Fibroblast of peridontal ligament (primary cell): ENCODE measurements around the gene PDHX.

Source experiments
- DNase-seq: peaks from one replicate; pipeline ENCODE4 v3.0.0-alpha.2; 2010; ENCODE audit errors: extremely low read depth

PDHX gene

DNA sequence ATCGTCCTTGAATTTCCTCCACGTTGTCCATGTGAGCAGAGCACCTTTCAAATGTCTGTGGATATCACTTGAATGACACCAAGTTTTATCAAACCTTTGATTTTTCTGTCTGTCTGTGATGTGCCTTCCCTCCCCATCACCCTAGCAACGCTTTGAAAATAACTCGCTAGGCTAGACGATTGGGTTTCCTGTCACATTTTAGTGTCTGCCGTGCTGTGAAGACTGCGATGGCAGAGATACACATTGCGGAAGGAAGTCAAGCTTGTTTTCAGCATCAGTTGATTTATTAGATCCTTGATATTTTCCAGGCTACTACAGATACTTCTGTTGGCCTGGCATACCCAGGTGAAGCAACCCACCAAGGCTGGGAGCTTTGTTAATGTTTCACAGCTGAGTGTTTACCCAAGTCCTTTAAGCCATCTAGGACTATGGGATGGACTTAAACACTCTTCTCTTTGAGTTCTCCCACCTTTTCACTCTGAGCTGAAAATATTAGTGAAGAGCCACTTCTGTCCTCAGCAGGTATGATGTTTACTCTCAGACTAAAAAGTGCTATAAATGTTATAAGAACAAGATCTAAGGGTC, 128.9 kb downstream of the PDHX start:
- no peak for DNase-seq
